HepG2 (cell line): ENCODE results near the gene ALMS1. TPM values are rescaled to one million over a fixed set of nuclear protein-coding genes. Genes with fewer than 3 reads are reported as not detected.

ENCODE experiments used
- ARID3A ChIP-seq: IDR thresholded peaks from 2 replicates; pipeline ENCODE4 v1.6.1; 2012; ENCODE audit warnings: low read depth, low read length, improper control_type of control experiment
- DMTF1 ChIP-seq: sonication (generic); formaldehyde crosslinking; IDR thresholded peaks from 2 replicates; pipeline ENCODE4 v1.4.0; 2020; ENCODE audit warnings: mild to moderate bottlenecking, missing genetic modification reagents
- E2F5 ChIP-seq: sonication (generic); formaldehyde crosslinking; conservative IDR thresholded peaks from 2 replicates; pipeline ENCODE4 v1.4.0; 2020; ENCODE audit warnings: missing genetic modification reagents
- GABPA ChIP-seq, 2 experiments: IDR thresholded peaks; 2 replicates each; pipeline ENCODE4 v1.6.1; 2011 to 2016; ENCODE audit warnings: low read depth in 2 of 2, low read length in 1 of 2, missing biosample characterization in 1 of 2, missing genetic modification characterization in 1 of 2
- HMGXB4 ChIP-seq, 2 experiments: sonication (generic) in 1 of 2; formaldehyde crosslinking in 1 of 2; IDR thresholded peaks; 2 replicates each; pipeline versions ENCODE4 v1.4.0 to v1.6.1; 2018 to 2020; ENCODE audit warnings: missing genetic modification reagents in 2 of 2, borderline replicate concordance in 1 of 2, low read depth in 1 of 2, mild to moderate bottlenecking in 1 of 2, missing biosample characterization in 1 of 2
- KLF9 ChIP-seq: IDR thresholded peaks from 2 replicates; pipeline ENCODE4 v1.6.1; 2016; ENCODE audit warnings: low read depth
- NFYB ChIP-seq: sonication (generic); formaldehyde crosslinking; IDR thresholded peaks from 2 replicates; pipeline ENCODE4 v1.4.0; 2020; ENCODE audit warnings: missing genetic modification reagents
- PTBP1 ChIP-seq: fragments of 200-400 bp; formaldehyde crosslinking; IDR thresholded peaks from 2 replicates; pipeline ENCODE4 v1.6.1; 2018; ENCODE audit warnings: low read length, low read depth; ENCODE audit not compliant: poor library complexity, severe bottlenecking
- RBFOX2 ChIP-seq: fragments of 200-400 bp; formaldehyde crosslinking; IDR thresholded peaks from 2 replicates; pipeline ENCODE4 v1.6.1; 2017; ENCODE audit warnings: low read depth, mild to moderate bottlenecking, low read length
- SMYD3 ChIP-seq: sonication (generic); formaldehyde crosslinking; IDR thresholded peaks from 2 replicates; pipeline ENCODE4 v1.8.1; 2023; ENCODE audit warnings: mild to moderate bottlenecking, missing genetic modification reagents
- TBP ChIP-seq: sonication (generic); formaldehyde crosslinking; IDR thresholded peaks from 2 replicates; pipeline ENCODE4 v1.5.0; 2020; ENCODE audit warnings: missing genetic modification reagents
- TBX3 ChIP-seq: fragments of 450-650 bp; IDR thresholded peaks from 2 replicates; pipeline ENCODE4 v1.6.1; 2017; ENCODE audit warnings: antibody characterized with exemption, mild to moderate bottlenecking, inconsistent platforms, borderline replicate concordance
- ZBTB14 ChIP-seq: sonication (generic); formaldehyde crosslinking; IDR thresholded peaks from 2 replicates; pipeline ENCODE4 v1.4.0; 2020; ENCODE audit warnings: missing genetic modification reagents
- ZBTB20 ChIP-seq: sonication (generic); formaldehyde crosslinking; IDR thresholded peaks from 2 replicates; pipeline ENCODE4 v1.8.1; 2023; ENCODE audit warnings: missing genetic modification reagents, low read depth, mild to moderate bottlenecking, borderline replicate concordance
- ZFP91 ChIP-seq: sonication (generic); formaldehyde crosslinking; IDR thresholded peaks from 2 replicates; pipeline ENCODE4 v1.9.0; 2022; ENCODE audit warnings: missing genetic modification reagents, mild to moderate bottlenecking, borderline replicate concordance
- polyA plus RNA-seq, 8 experiments: library from polyadenylated mRNA; depleted of rRNA in 3 of 8; stranded (reverse) in 7 of 8; unstranded in 1 of 8; fragments of >200 nt; fragmentation: Illumina TruSeq in 4 of 8; extraction: Trizol in 4 of 8; gene quantifications; 2 replicates each; pipeline versions ENCODE4 v1.2.1 to v1.2.3, GENCODE V29; 2011 to 2016; ENCODE audit warnings: low read depth in 4 of 8, missing spikeins in 1 of 8, mixed read lengths in 1 of 8; ENCODE audit not compliant: insufficient read depth in 1 of 8
- total RNA-seq, 5 experiments: library from RNA; depleted of rRNA; stranded (reverse); fragments of >200 nt; fragmentation: Illumina TruSeq; extraction: Trizol; gene quantifications; 2 replicates each; pipeline ENCODE4 v1.2.3, GENCODE V29; 2016; ENCODE audit warnings: low read depth in 1 of 5

ALMS1 gene
- total and polyA plus RNA-seq, 2 of the 13 experiments (the other 11 are each of a cell fraction or from before 2014, with no cell fraction given): 12.9 to 21.2 TPM

- TF ChIP-seq E2F5 (no peak), DMTF1 (CRISPR knock-in tag) (no peak), SMYD3 (CRISPR knock-in tag) (no peak), RBFOX2 (no peak), ZBTB14 (CRISPR knock-in tag) (no peak), KLF9 (CRISPR knock-in tag) (no peak), ZFP91 (CRISPR knock-in tag) (peak; percentile 42; the same call in 1 of the 2 replicates), NFYB (CRISPR knock-in tag) (no peak), ARID3A (no peak), HMGXB4 (CRISPR knock-in tag; IDR thresholded peaks at IDR 0.05; ENCODE audit: borderline replicate concordance in 1 of 2, low read depth in 1 of 2) (peak; percentile 57 to 64; a peak in 2 of 4 replicates), TBX3 (no peak), GABPA (IDR thresholded peaks at IDR 0.05; ENCODE audit: low read depth, low read length) (peak; percentile 38), GABPA (CRISPR knock-in tag; IDR thresholded peaks at IDR 0.05; ENCODE audit: low read depth) (peak; percentile 86), ZBTB20 (CRISPR knock-in tag) (no peak; the same call in 1 of the 2 replicates), PTBP1 (no peak), TBP (CRISPR knock-in tag) (no peak)
- TF ChIP-seq, all 625 proteins: peak for 174
These were observed 256.8 kb downstream of the ALMS1 start, which contains the start of gene NAT8 (continued) for GRCh38 chr2:73642338-73643018.
